ENCODE measurements around the gene APLN.

- TF ChIP-seq CTCF (IDR thresholded peaks at IDR 0.05 in 8 of 11, conservative IDR thresholded peaks at IDR 0.05 in 3 of 11) (no peak), POLR2AphosphoS5 (IDR thresholded peaks at IDR 0.05) (no peak)
Observed at GRCh38 chrX:129642641-129643040, 12.1 kb downstream of the APLN start.

Data from spleen (tissue), 7 donors.